Fibroblast of lung (primary cell): ENCODE data around the gene SORBS1.

Source experiments
- CTCF ChIP-seq, 2 donors: IDR thresholded peaks in 1 of 2; conservative IDR thresholded peaks in 1 of 2; 1 replicate in 1 of 2; 2 replicates in 1 of 2; pipeline ENCODE4 v1.5.1; 2011 to 2012; ENCODE audit warnings: low read length in 2 of 2, control low read depth in 1 of 2, inconsistent platforms in 1 of 2, low read depth in 1 of 2, mild to moderate bottlenecking in 1 of 2
- EZH2 ChIP-seq: IDR thresholded peaks from 2 replicates; pipeline ENCODE4 v1.5.1; 2012; ENCODE audit warnings: low read length, control low read depth, mild to moderate bottlenecking; ENCODE audit errors: missing control alignments

- no peak for TF ChIP-seq CTCF (conservative IDR thresholded peaks at IDR 0.05 in 1 of 2, IDR thresholded peaks at IDR 0.05 in 1 of 2; ENCODE audit: low read depth in 1 of 2, low read length in 2 of 2)
- no peak for TF ChIP-seq EZH2
Measured at GRCh38 chr10:95456516-95456915, 104.7 kb downstream of the SORBS1 start.
